ENCODE results near the gene GTPBP3.

The GTPBP3 gene

DNA sequence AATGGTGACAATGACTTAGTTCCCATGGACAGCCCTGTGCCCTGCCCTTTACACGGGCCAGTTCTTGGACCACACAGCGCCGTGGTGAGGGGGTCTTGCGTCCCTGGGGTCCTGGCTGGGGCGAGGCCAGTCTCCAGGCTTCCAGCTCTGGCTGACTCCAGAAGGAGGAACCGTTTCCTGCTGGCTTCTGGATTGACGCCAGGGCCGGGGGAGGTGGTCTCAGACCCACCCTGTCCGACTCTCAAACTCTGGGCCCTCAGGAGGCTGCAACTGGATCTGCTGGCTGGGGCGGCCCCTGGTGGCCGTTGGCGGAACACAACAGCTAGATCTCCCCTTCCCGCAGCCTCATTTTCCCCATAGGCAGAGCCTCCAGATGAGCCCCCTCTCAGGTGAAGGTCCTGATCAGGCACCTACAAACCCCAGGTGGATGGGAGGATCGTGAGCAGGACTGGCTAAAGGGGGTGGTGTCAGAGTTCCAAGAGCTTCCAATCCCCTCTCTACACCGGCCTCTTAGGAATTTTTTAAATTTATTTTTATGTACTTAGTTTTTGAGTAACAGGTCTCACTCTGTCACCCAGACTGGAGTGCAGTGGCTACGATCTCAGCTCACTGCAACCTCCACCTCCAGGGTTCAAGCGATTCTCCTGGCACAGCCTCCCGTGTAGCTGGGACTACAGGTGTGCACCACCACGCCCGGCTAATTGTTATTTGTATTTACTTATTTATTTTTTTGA is 48.7 kb downstream of the GTPBP3 start:
- Histone ChIP-seq H3K4me3 (ENCODE audit: insufficient read depth, low read length, poor library complexity, severe bottlenecking) (no peak overlapping the region), H3K4me2 (ENCODE audit: low read depth, low read length, poor library complexity, severe bottlenecking) (no peak overlapping the region), H4K20me1 (ENCODE audit: low read depth, low read length) (no peaks in the 10 kb centered on the region), H3K9ac (ENCODE audit: low read length) (no peak overlapping the region), H3K27ac (ENCODE audit: low read depth, low read length) (no peak overlapping the region), H3K79me2 (ENCODE audit: insufficient read depth, low read length) (no peaks in the 10 kb centered on the region), H3K27me3 (ENCODE audit: low read length) (no peaks in the 10 kb centered on the region), H3K9me3 (ENCODE audit: insufficient read depth, low read length) (no peaks in the 10 kb centered on the region), H3K9me2 (replicated peaks; ENCODE audit: insufficient read depth, low read length) (no peaks in the 10 kb centered on the region), H2AFZ (ENCODE audit: low read depth, low read length, severe bottlenecking) (no peak overlapping the region), H3F3A (ENCODE audit: insufficient read depth) (peaks cover 10% of the 10 kb centered on the region; the same call in 1 of the 2 replicates), H3K36me3 (ENCODE audit: low read length) (no peaks in the 10 kb centered on the region)
- TF ChIP-seq EZH2phosphoT487 (conservative IDR thresholded peaks at IDR 0.05; ENCODE audit: low read length), result no peak
- TF ChIP-seq, protein P1, sequence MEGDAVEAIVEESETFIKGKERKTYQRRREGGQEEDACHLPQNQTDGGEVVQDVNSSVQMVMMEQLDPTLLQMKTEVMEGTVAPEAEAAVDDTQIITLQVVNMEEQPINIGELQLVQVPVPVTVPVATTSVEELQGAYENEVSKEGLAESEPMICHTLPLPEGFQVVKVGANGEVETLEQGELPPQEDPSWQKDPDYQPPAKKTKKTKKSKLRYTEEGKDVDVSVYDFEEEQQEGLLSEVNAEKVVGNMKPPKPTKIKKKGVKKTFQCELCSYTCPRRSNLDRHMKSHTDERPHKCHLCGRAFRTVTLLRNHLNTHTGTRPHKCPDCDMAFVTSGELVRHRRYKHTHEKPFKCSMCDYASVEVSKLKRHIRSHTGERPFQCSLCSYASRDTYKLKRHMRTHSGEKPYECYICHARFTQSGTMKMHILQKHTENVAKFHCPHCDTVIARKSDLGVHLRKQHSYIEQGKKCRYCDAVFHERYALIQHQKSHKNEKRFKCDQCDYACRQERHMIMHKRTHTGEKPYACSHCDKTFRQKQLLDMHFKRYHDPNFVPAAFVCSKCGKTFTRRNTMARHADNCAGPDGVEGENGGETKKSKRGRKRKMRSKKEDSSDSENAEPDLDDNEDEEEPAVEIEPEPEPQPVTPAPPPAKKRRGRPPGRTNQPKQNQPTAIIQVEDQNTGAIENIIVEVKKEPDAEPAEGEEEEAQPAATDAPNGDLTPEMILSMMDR (IDR thresholded peaks at IDR 0.05; ENCODE audit: insufficient read depth, low read length, poor library complexity, severe bottlenecking), result peak; percentile 85

DNA sequence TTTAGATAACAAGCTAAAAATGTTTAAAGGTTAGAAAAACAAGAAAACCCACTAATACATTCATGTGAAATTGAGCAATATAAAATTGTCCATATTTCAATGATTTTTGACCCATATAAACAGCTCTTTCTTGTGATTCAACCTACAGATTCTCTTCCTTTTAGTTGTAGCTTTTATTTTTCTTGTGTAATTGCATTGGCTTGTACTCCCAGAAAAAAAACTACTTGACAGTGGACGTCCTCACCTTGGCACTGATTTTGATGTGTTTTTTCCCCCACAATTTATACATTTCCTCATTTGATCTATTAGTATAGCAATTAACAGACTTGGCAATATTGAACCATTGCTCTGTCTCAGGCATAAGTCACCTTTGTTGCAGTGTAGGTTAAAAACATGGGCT is 51.9 kb downstream of the GTPBP3 start:
- TF ChIP-seq, protein P1 (IDR thresholded peaks at IDR 0.05; ENCODE audit: insufficient read depth, low read length, poor library complexity, severe bottlenecking), result no peak
- TF ChIP-seq EZH2phosphoT487 (conservative IDR thresholded peaks at IDR 0.05; ENCODE audit: low read length), result no peak

DNA sequence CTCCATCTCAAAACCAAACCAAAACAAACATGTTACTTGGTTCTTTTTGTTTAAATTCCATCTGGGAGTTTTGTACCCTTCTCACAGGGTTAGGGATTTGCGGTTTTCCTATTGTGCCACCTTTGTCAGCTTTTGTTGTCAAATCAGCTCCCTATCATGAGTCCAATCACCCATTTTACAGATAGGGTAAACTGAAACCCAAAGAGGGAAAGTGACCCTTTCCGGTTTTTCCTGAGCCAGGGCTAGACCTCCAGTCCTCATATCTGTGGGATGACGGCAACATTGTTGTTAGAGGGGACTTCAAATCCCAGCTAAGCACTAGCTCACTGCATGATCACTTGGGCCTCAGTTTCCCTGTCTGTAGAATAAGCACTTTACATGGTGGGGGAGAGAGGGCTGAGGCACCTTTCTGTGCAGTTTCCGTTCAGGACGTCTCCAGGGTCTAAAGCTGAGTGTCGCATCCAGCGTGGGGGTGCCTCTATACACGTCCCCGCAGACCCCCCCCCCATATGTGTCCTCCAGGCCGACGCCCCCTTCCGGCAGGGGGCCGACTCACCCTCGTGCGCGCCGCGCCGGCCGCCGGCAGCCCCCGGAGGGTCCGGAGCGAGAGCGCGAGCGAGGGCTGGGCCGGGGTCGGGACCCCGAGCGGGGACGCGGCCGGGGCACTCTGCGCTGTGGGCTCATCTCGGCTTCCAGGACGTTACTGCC is 52.8 kb downstream of the GTPBP3 start:
- Histone ChIP-seq H4K20me1 (ENCODE audit: low read depth, low read length) (no peaks in the 10 kb centered on the region), H3K9me2 (replicated peaks; ENCODE audit: insufficient read depth, low read length) (no peaks in the 10 kb centered on the region), H2AFZ (ENCODE audit: low read depth, low read length, severe bottlenecking) (peak overlapping the region; percentile 27), H3K4me3 (ENCODE audit: insufficient read depth, low read length, poor library complexity, severe bottlenecking) (peak overlapping the region; percentile 50), H3K79me2 (ENCODE audit: insufficient read depth, low read length) (no peaks in the 10 kb centered on the region), H3F3A (ENCODE audit: insufficient read depth) (0 out of 2 replicates have a peak, but pooled peaks cover 3% of the 10 kb centered on the region), H3K4me2 (ENCODE audit: low read depth, low read length, poor library complexity, severe bottlenecking) (peak overlapping the region; percentile 65), H3K27me3 (ENCODE audit: low read length) (no peaks in the 10 kb centered on the region), H3K9ac (ENCODE audit: low read length) (peak overlapping the region; percentile 49), H3K9me3 (ENCODE audit: insufficient read depth, low read length) (no peaks in the 10 kb centered on the region), H3K36me3 (ENCODE audit: low read length) (no peaks in the 10 kb centered on the region), H3K27ac (ENCODE audit: low read depth, low read length) (no peak overlapping the region)
- TF ChIP-seq, protein P1 (IDR thresholded peaks at IDR 0.05; ENCODE audit: insufficient read depth, low read length, poor library complexity, severe bottlenecking), result no peak
- TF ChIP-seq EZH2phosphoT487 (conservative IDR thresholded peaks at IDR 0.05; ENCODE audit: low read length), result no peak

More for the DNA sequence above, 51.9 kb downstream of the GTPBP3 start:
- Histone ChIP-seq H2AFZ (ENCODE audit: low read depth, low read length, severe bottlenecking) (no peak overlapping the region), H3K9me2 (replicated peaks; ENCODE audit: insufficient read depth, low read length) (no peaks in the 10 kb centered on the region), H3K4me3 (ENCODE audit: insufficient read depth, low read length, poor library complexity, severe bottlenecking) (no peak overlapping the region), H3K27ac (ENCODE audit: low read depth, low read length) (no peak overlapping the region), H3K4me2 (ENCODE audit: low read depth, low read length, poor library complexity, severe bottlenecking) (no peak overlapping the region), H3K27me3 (ENCODE audit: low read length) (no peaks in the 10 kb centered on the region), H3K79me2 (ENCODE audit: insufficient read depth, low read length) (no peaks in the 10 kb centered on the region), H3K36me3 (ENCODE audit: low read length) (no peaks in the 10 kb centered on the region), H3K9ac (ENCODE audit: low read length) (no peak overlapping the region), H3K9me3 (ENCODE audit: insufficient read depth, low read length) (no peaks in the 10 kb centered on the region), H3F3A (ENCODE audit: insufficient read depth) (0 out of 2 replicates have a peak, but pooled peaks cover 3% of the 10 kb centered on the region), H4K20me1 (ENCODE audit: low read depth, low read length) (no peaks in the 10 kb centered on the region)

Data from SU-DHL-6 (cell line).